K562 (cell line): ENCODE measurements around the gene ROR2. TPM values are rescaled to one million over a fixed set of nuclear protein-coding genes. Genes with fewer than 3 reads are reported as not detected.

Source experiments
- AFF4 ChIP-seq: sonication (generic); formaldehyde crosslinking; IDR thresholded peaks from 2 replicates; pipeline ENCODE4 v1.8.0; 2023; ENCODE audit warnings: mild to moderate bottlenecking, missing genetic modification reagents
- CHCHD3 ChIP-seq: fragments of 250-450 bp; sonication (Bioruptor Pico); IDR thresholded peaks from 2 replicates; pipeline ENCODE4 v2.1.2; 2022; ENCODE audit warnings: mild to moderate bottlenecking
- GABPB2 ChIP-seq: fragments of 250-450 bp; sonication (Bioruptor Pico); conservative IDR thresholded peaks from 2 replicates; pipeline ENCODE4 v1.5.1; 2021; ENCODE audit warnings: mild to moderate bottlenecking
- YY1 ChIP-seq, 3 experiments: IDR thresholded peaks; 2 replicates each; pipeline ENCODE4 v1.6.1; 2011; ENCODE audit warnings: low read length in 2 of 3, mild to moderate bottlenecking in 2 of 3, moderate library complexity in 2 of 3, borderline replicate concordance in 1 of 3, control low read depth in 1 of 3, low read depth in 1 of 3; ENCODE audit not compliant: insufficient read depth in 3 of 3, insufficient replicate concordance in 2 of 3, control insufficient read depth in 1 of 3, insufficient read length in 1 of 3; ENCODE audit errors: extremely low read depth in 1 of 3
- ZNF584 ChIP-seq: fragments of 200-800 bp; sonication (Bioruptor generic); IDR thresholded peaks from 2 replicates; pipeline ENCODE4 v1.6.1; 2016; ENCODE audit warnings: low read depth, mild to moderate bottlenecking, missing genetic modification characterization, missing compliant biosample characterization
- polyA plus RNA-seq, 8 experiments: library from polyadenylated mRNA; depleted of rRNA in 4 of 8; stranded (reverse) in 5 of 8; unstranded in 3 of 8; fragments of >200 nt; fragmentation: Nextera tagmentation in 2 of 8; fragmentation: Illumina TruSeq in 1 of 8; extraction: Ambion mirVana in 2 of 8; extraction: Trizol in 1 of 8; gene quantifications; 2 replicates each; pipeline versions ENCODE4 v1.2.1 to v1.2.3, GENCODE V29; 2011 to 2014; ENCODE audit warnings: inconsistent platforms in 1 of 8, missing spikeins in 1 of 8
- total RNA-seq, 7 experiments: library from RNA; depleted of rRNA in 6 of 7; stranded (reverse); fragments of >200 nt in 6 of 7; fragmentation: Illumina TruSeq in 2 of 7; extraction: Trizol in 2 of 7; gene quantifications; 2 replicates each; pipeline versions ENCODE4 v1.2.1 to v1.2.3, GENCODE V29; 2011 to 2021; ENCODE audit warnings: low replicate concordance in 1 of 7

ROR2 gene
- total and polyA plus RNA-seq, 9 of the 15 experiments (the other 6 are each of a cell fraction or from before 2014, with no cell fraction given) = 5.6 to 33.8 (median 15.3) TPM

DNA sequence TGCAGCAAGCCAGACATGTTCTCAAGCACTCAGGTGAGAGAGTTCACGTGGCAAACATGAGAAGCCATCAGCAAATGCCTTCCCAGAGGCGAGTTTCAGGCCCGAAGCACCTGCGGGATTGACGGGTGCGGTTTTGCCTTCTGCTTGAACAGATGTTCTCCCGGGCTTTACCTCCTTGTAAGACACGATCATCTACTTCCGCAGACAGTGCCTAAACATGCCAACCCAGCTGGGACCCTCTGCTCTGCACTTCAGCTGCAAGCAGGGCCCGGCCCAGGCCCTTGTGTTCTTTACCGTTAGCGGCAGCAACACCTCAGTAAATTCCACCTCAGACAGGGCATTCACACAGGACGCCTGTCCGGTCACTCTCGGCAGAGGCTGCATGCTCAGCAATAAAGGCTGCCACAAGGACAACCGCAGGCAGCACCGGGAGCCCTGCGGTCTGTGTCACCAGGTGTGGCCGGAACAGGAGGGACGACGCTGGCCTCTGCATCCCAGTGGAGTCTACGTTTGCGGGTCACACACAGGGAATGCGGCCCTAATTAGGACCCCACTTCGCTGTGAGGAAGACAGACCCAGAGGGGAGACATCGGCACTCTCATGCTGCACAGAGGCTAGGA lies 139.6 kb downstream of the ROR2 start (continued):
- TF ChIP-seq AFF4 (CRISPR knock-in tag) (no peak), YY1 (IDR thresholded peaks at IDR 0.05; ENCODE audit: borderline replicate concordance in 1 of 3, control insufficient read depth in 1 of 3, extremely low read depth in 1 of 3, insufficient read depth in 3 of 3, insufficient read length in 1 of 3, insufficient replicate concordance in 2 of 3, low read depth in 1 of 3, low read length in 2 of 3) (no peak), ZNF584 (CRISPR knock-in tag) (no peak), CHCHD3 (CRISPR knock-in tag) (no peak), GABPB2 (CRISPR knock-in tag) (no peak)
